IMR-90 (cell line): ENCODE results near the gene DLL1. TPM values are rescaled to one million over a fixed set of nuclear protein-coding genes. Genes with fewer than 3 reads are reported as not detected.
A peak's percentile ranks its signal among the peaks of the same experiment; 100 is the strongest.

ENCODE experiments used
- ATAC-seq: fragments of 200-7000 bp; cut with Tn5 transposase; 2 replicates; pipeline ENCODE4 v1.9.1; 2020; ENCODE audit warnings: low read depth, mild to moderate bottlenecking, moderate library complexity
- BruUV-seq: library from RNA; stranded (reverse); fragments of 400-500 nt; replicated peaks from 2 replicates; lab custom pipeline; 2021; lab: Mats Ljungman, UMichigan
- CTCF ChIA-PET: fragments of 300-600 bp; formaldehyde crosslinking; extraction: SDS; loops from one replicate; lab custom pipeline; 2021; ENCODE audit warnings: antibody characterized with exemption; lab: Yijun Ruan, JAX
- POLR2A ChIA-PET: fragments of 300-600 bp; sonication (Branson Sonifier 250); formaldehyde crosslinking; loops from one replicate; lab custom pipeline; 2022; ENCODE audit warnings: antibody characterized with exemption; ENCODE audit not compliant: unreplicated experiment; lab: Charles Lee
- DNase-seq: peaks from one replicate; pipeline ENCODE4 v3.0.0; 2013
- H2AFZ ChIP-seq: replicated peaks from 2 replicates; pipeline ENCODE3; 2013; ENCODE audit warnings: low read length, mild to moderate bottlenecking; ENCODE audit not compliant: poor library complexity
- H2AK5ac ChIP-seq: 2 replicates; pipeline ENCODE4 v1.6.1; 2013; ENCODE audit warnings: low read depth, low read length, inconsistent platforms
- H2AK9ac ChIP-seq: replicated peaks from 2 replicates; pipeline ENCODE3; 2013; ENCODE audit warnings: mild to moderate bottlenecking, low read depth, low read length, moderate library complexity; ENCODE audit not compliant: poor library complexity
- H2BK120ac ChIP-seq: 2 replicates; pipeline ENCODE4 v1.6.1; 2013; ENCODE audit warnings: low read depth, low read length, inconsistent platforms
- H2BK15ac ChIP-seq: 3 replicates; pipeline ENCODE4 v1.6.1; 2013; ENCODE audit warnings: low read depth, low read length, inconsistent platforms
- H2BK20ac ChIP-seq: 2 replicates; pipeline ENCODE4 v1.6.1; 2013; ENCODE audit warnings: low read depth, mild to moderate bottlenecking, inconsistent platforms, low read length, moderate library complexity
- H2BK5ac ChIP-seq: 2 replicates; pipeline ENCODE4 v1.6.1; 2013; ENCODE audit warnings: mild to moderate bottlenecking, low read depth, low read length, inconsistent platforms; ENCODE audit not compliant: poor library complexity, severe bottlenecking
- H3K14ac ChIP-seq: replicated peaks from 2 replicates; pipeline ENCODE4 v1.6.1; 2013; ENCODE audit warnings: low read depth, low read length, inconsistent platforms
- H3K18ac ChIP-seq: 2 replicates; pipeline ENCODE4 v1.6.1; 2013; ENCODE audit warnings: low read depth, low read length, control low read depth
- H3K23ac ChIP-seq: 2 replicates; pipeline ENCODE4 v1.6.1; 2013; ENCODE audit warnings: low read depth, low read length, inconsistent platforms
- H3K27ac ChIP-seq: 2 replicates; pipeline ENCODE4 v1.5.1; 2013; ENCODE audit warnings: mild to moderate bottlenecking, control low read depth, low read length; ENCODE audit not compliant: insufficient read depth
- H3K27me3 ChIP-seq: 2 replicates; pipeline ENCODE4 v1.6.1; 2013; ENCODE audit warnings: low read length; ENCODE audit not compliant: control insufficient read depth, insufficient read depth
- H3K36me3 ChIP-seq: 2 replicates; pipeline ENCODE4 v1.6.1; 2013; ENCODE audit warnings: low read length, mixed read lengths; ENCODE audit not compliant: control insufficient read depth, insufficient read depth
- H3K4ac ChIP-seq: 2 replicates; pipeline ENCODE4 v1.6.1; 2013; ENCODE audit warnings: low read depth, low read length, inconsistent platforms
- H3K4me1 ChIP-seq: 2 replicates; pipeline ENCODE4 v1.6.1; 2013; ENCODE audit warnings: low read length, mixed read lengths; ENCODE audit not compliant: control insufficient read depth, insufficient read depth
- H3K4me2 ChIP-seq: 2 replicates; pipeline ENCODE4 v1.6.1; 2013; ENCODE audit warnings: low read depth, mild to moderate bottlenecking, control low read depth, low read length, moderate library complexity
- H3K4me3 ChIP-seq: 2 replicates; pipeline ENCODE4 v1.5.1; 2013; ENCODE audit warnings: low read depth, mild to moderate bottlenecking, control low read depth, low read length, moderate library complexity; ENCODE audit not compliant: insufficient read depth
- H3K56ac ChIP-seq: 2 replicates; pipeline ENCODE4 v1.6.1; 2013; ENCODE audit warnings: low read length, inconsistent platforms; ENCODE audit not compliant: insufficient read depth; ENCODE audit errors: extremely low read depth
- H3K79me1 ChIP-seq, 2 experiments: 2 replicates each; pipeline ENCODE4 v1.6.1; 2013; ENCODE audit warnings: low read length in 2 of 2, inconsistent platforms in 1 of 2, low read depth in 1 of 2
- H3K9ac ChIP-seq: 2 replicates; pipeline ENCODE4 v1.6.1; 2013; ENCODE audit warnings: low read depth, low read length, control low read depth
- H3K9me1 ChIP-seq: 2 replicates; pipeline ENCODE4 v1.6.1; 2013; ENCODE audit warnings: low read length, inconsistent platforms; ENCODE audit not compliant: insufficient read depth
- H3K9me3 ChIP-seq: 2 replicates; pipeline ENCODE4 v1.6.1; 2013; ENCODE audit warnings: low read length; ENCODE audit not compliant: control insufficient read depth, insufficient read depth
- H4K20me1 ChIP-seq: 2 replicates; pipeline ENCODE4 v1.6.1; 2013; ENCODE audit warnings: low read length, inconsistent platforms; ENCODE audit not compliant: insufficient read depth
- H4K5ac ChIP-seq: 2 replicates; pipeline ENCODE4 v1.6.1; 2013; ENCODE audit warnings: mild to moderate bottlenecking, low read depth, low read length, control low read depth
- H4K8ac ChIP-seq, 2 experiments: 2 replicates each; pipeline ENCODE4 v1.6.1; 2013; ENCODE audit warnings: low read depth in 2 of 2, low read length in 2 of 2, control low read depth in 1 of 2, inconsistent platforms in 1 of 2
- H4K91ac ChIP-seq: 2 replicates; pipeline ENCODE4 v1.6.1; 2013; ENCODE audit warnings: low read depth, low read length, inconsistent platforms; ENCODE audit not compliant: insufficient read depth
- CEBPB ChIP-seq: IDR thresholded peaks from 2 replicates; pipeline ENCODE4 v1.6.1; 2012; ENCODE audit warnings: low read depth, low read length, improper control_type of control experiment
- NFE2L2 ChIP-seq: fragments of 150-350 bp; IDR thresholded peaks from 2 replicates; pipeline ENCODE4 v1.6.1; 2016; ENCODE audit warnings: low read depth, mild to moderate bottlenecking, low read length
- WGBS, 2 experiments: methylation state at CpG; one replicate each; pipeline versions ENCODE4 v1.1.5 to v1.1.7; 2013; ENCODE audit warnings: missing lambda C conversion rate in 2 of 2; ENCODE audit not compliant: insufficient read length in 1 of 2; ENCODE audit errors: extremely low coverage in 2 of 2; 5-methylcytosine and 5-hydroxymethylcytosine counted together
- dilution Hi-C: fragments of 300-500 bp; cut with HindIII; formaldehyde crosslinking; loops from one replicate; pipeline ENCODE4 v1.14.3; 2018; ENCODE audit warnings: low sequenced_read_pairs; ENCODE audit not compliant: unreplicated experiment
- in situ Hi-C: fragments of 300-500 bp; cut with MboI; formaldehyde crosslinking; loops from 3 replicates; pipeline ENCODE4 v1.14.3; 2019; ENCODE audit warnings: low sequenced_read_pairs, inconsistent platforms, mixed read lengths
- intact Hi-C: fragments of 100-400 bp; cut with micrococcal nuclease; formaldehyde crosslinking; loops from 2 replicates; pipeline ENCODE4 v1.10.0; 2022
- polyA plus RNA-seq, 3 experiments: library from polyadenylated mRNA; depleted of rRNA; stranded (reverse); fragments of >200 nt; gene quantifications; 2 replicates each; pipeline ENCODE4 v1.2.3, GENCODE V29; 2012; ENCODE audit warnings: low replicate concordance in 1 of 3
- total RNA-seq: library from RNA; depleted of rRNA; stranded (reverse); fragments of >200 nt; gene quantifications from 2 replicates; pipeline ENCODE4 v1.2.3, GENCODE V29; 2012

The DLL1 gene
- total and polyA plus RNA-seq, 2 of the 4 experiments (the other 2 are of a cell fraction), result under 0.01 to 0.31 TPM

DNA sequence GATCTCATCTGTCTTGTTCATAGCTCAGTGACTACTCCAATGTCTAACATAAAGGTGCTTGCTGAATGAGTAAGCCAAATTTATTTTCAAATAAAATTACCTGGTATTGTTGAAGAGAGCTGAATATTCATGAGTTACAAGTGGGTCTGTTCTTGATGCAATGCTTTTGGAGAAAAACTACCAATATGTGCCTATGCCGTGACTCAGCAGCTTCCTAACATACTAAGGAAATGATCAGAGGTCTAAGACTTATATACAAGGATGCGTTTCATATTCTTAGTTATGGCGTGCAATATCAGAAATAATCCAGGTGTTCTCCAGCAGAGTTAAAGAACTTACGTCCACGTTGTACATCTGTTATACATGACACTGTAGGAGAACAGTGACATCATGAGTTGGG is 20.8 kb upstream of the DLL1 start:
- in situ Hi-C loops, result no loop called here
- peak; percentile 57 for DNase-seq
- no TSS peak for BruUV-seq

More for the DNA sequence above, 20.8 kb upstream of the DLL1 start:
- H3K4ac ChIP-seq, result no peak overlapping the region
- no peak overlapping the region for H3K18ac ChIP-seq
- dilution Hi-C loops (no loop called here), intact Hi-C loops (loop anchor here (5.0 to 10.0 kb wide), 2 partner anchors 519 to 867 kb away; no protein-coding TSS in a partner anchor)
- H4K8ac ChIP-seq, result no peak overlapping the region
- no peak overlapping the region for H2AK5ac ChIP-seq
- 0 out of 2 replicates have a peak, but pooled peaks cover 2% of the 10 kb centered on the region for H3K36me3 ChIP-seq
- CTCF ChIA-PET, result no interaction called here
- TF ChIP-seq NFE2L2, result peak; percentile 49; the same call in 1 of the 2 replicates
- TF ChIP-seq CEBPB, result no peak
- no peak overlapping the region for H3K9ac ChIP-seq
- no peak overlapping the region for H3K56ac ChIP-seq
- no peak overlapping the region for H2BK20ac ChIP-seq
- H3K4me3 ChIP-seq, result no peak overlapping the region
- no peak overlapping the region for H2BK120ac ChIP-seq
- no peak overlapping the region for H4K5ac ChIP-seq
- H3K4me2 ChIP-seq, result no peak overlapping the region
- peaks cover 12% of the 10 kb centered on the region for H3K4me1 ChIP-seq
- H2BK15ac ChIP-seq, result no peak overlapping the region
- no CpG with 5 or more reads among the region's 5 CpGs for WGBS, 2 experiments
- peaks cover 24% of the 10 kb centered on the region for H3K9me1 ChIP-seq
- POLR2A ChIA-PET, result no interaction called here
- no peak overlapping the region for H3K14ac ChIP-seq
- no peak overlapping the region for H2AK9ac ChIP-seq
- no peak overlapping the region for H3K23ac ChIP-seq
- ATAC-seq, result 0 out of 2 replicates have a peak, but pooled peaks have one; percentile 3
- no peak overlapping the region for H4K91ac ChIP-seq
- no peak overlapping the region for H2AFZ ChIP-seq
- no peak overlapping the region for H3K27ac ChIP-seq
- peaks cover 45 to 79% of the 10 kb centered on the region in 2 experiments for H3K79me1 ChIP-seq
- no peak overlapping the region for H2BK5ac ChIP-seq
- peaks cover 52% of the 10 kb centered on the region for H4K20me1 ChIP-seq
- H3K27me3 ChIP-seq, result no peaks in the 10 kb centered on the region
- no peaks in the 10 kb centered on the region for H3K9me3 ChIP-seq
